HCT116 (cell line): ENCODE results near the gene CCDC83.

Experiments
- POLR2A ChIP-seq: IDR thresholded peaks from 2 replicates; pipeline ENCODE4 v1.7.0; 2011; ENCODE audit warnings: borderline replicate concordance; ENCODE audit not compliant: insufficient read depth, insufficient read length; ENCODE audit errors: extremely low read depth
- TF ChIP-seq, protein P1 (sequence below): IDR thresholded peaks from 2 replicates; pipeline ENCODE4 v1.6.1; 2012; ENCODE audit warnings: low read depth
- TF ChIP-seq, protein P2 (sequence below): IDR thresholded peaks from 2 replicates; pipeline ENCODE4 v1.6.1; 2012
- TF ChIP-seq, protein P3 (sequence below), 3 experiments: fragments of 200-600 bp in 1 of 3; sonication (generic) in 1 of 3; IDR thresholded peaks in 2 of 3; conservative IDR thresholded peaks in 1 of 3; 2 replicates each; pipeline ENCODE4 v1.5.1; 2012 to 2017; ENCODE audit warnings: low read depth in 2 of 3, low read length in 2 of 3, antibody characterized with exemption in 1 of 3, borderline replicate concordance in 1 of 3, control low read depth in 1 of 3, mild to moderate bottlenecking in 1 of 3, mixed read lengths in 1 of 3, mixed run types in 1 of 3, moderate library complexity in 1 of 3; ENCODE audit not compliant: insufficient read depth in 1 of 3

DNA sequence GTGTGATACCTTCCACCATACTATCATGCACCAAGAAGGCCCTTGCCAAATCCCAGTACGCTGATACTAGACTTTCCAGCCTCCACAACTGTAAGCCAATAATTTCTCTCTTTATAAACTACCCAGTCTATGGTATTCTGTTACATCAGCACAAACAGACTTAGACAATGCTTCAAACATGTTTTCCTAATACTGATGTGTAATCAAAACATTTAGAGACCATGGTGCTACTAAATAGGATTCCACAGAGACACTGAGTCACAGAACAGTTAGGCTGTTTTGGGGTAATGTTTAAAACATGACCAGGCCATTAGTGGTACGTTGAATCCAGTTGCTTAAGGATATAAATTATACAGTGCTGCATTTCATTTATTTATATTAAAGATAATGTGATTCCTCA, 110.0 kb downstream of the CCDC83 start:
- TF ChIP-seq, protein P1, sequence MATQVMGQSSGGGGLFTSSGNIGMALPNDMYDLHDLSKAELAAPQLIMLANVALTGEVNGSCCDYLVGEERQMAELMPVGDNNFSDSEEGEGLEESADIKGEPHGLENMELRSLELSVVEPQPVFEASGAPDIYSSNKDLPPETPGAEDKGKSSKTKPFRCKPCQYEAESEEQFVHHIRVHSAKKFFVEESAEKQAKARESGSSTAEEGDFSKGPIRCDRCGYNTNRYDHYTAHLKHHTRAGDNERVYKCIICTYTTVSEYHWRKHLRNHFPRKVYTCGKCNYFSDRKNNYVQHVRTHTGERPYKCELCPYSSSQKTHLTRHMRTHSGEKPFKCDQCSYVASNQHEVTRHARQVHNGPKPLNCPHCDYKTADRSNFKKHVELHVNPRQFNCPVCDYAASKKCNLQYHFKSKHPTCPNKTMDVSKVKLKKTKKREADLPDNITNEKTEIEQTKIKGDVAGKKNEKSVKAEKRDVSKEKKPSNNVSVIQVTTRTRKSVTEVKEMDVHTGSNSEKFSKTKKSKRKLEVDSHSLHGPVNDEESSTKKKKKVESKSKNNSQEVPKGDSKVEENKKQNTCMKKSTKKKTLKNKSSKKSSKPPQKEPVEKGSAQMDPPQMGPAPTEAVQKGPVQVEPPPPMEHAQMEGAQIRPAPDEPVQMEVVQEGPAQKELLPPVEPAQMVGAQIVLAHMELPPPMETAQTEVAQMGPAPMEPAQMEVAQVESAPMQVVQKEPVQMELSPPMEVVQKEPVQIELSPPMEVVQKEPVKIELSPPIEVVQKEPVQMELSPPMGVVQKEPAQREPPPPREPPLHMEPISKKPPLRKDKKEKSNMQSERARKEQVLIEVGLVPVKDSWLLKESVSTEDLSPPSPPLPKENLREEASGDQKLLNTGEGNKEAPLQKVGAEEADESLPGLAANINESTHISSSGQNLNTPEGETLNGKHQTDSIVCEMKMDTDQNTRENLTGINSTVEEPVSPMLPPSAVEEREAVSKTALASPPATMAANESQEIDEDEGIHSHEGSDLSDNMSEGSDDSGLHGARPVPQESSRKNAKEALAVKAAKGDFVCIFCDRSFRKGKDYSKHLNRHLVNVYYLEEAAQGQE = no peak
- no peak for TF ChIP-seq POLR2A
- TF ChIP-seq, protein P2, sequence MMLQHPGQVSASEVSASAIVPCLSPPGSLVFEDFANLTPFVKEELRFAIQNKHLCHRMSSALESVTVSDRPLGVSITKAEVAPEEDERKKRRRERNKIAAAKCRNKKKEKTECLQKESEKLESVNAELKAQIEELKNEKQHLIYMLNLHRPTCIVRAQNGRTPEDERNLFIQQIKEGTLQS = no peak
- TF ChIP-seq, protein P3, sequence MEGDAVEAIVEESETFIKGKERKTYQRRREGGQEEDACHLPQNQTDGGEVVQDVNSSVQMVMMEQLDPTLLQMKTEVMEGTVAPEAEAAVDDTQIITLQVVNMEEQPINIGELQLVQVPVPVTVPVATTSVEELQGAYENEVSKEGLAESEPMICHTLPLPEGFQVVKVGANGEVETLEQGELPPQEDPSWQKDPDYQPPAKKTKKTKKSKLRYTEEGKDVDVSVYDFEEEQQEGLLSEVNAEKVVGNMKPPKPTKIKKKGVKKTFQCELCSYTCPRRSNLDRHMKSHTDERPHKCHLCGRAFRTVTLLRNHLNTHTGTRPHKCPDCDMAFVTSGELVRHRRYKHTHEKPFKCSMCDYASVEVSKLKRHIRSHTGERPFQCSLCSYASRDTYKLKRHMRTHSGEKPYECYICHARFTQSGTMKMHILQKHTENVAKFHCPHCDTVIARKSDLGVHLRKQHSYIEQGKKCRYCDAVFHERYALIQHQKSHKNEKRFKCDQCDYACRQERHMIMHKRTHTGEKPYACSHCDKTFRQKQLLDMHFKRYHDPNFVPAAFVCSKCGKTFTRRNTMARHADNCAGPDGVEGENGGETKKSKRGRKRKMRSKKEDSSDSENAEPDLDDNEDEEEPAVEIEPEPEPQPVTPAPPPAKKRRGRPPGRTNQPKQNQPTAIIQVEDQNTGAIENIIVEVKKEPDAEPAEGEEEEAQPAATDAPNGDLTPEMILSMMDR (IDR thresholded peaks at IDR 0.05 in 2 of 3, conservative IDR thresholded peaks at IDR 0.05 in 1 of 3; ENCODE audit: borderline replicate concordance in 1 of 3, insufficient read depth in 1 of 3, low read depth in 2 of 3, low read length in 2 of 3) = no peak
